KOPT-K1 (cell line): Measurements from ENCODE around the gene TYW1B.
"Not testable (repeated sequence)": the region's sequence is repeated elsewhere in the genome, so short reads cannot be mapped to it uniquely, and the experiment has no call there.

Experiments used
- H3K27ac ChIP-seq: fragments of 200-600 bp; sonication (generic); 2 replicates; pipeline ENCODE4 v1.5.1; 2016; ENCODE audit warnings: antibody characterized with exemption, mild to moderate bottlenecking, low read depth, low read length; ENCODE audit not compliant: poor library complexity, severe bottlenecking
- H3K36me3 ChIP-seq: fragments of 200-600 bp; sonication (generic); 2 replicates; pipeline ENCODE4 v1.5.1; 2017; ENCODE audit warnings: antibody characterized with exemption, mild to moderate bottlenecking, low read length, moderate library complexity; ENCODE audit not compliant: insufficient read depth
- H3K9me3 ChIP-seq: fragments of 200-600 bp; sonication (generic); 2 replicates; pipeline ENCODE4 v1.5.1; 2017; ENCODE audit warnings: antibody characterized with exemption, low read length, mild to moderate bottlenecking; ENCODE audit not compliant: insufficient read depth, poor library complexity, severe bottlenecking

The TYW1B gene

GRCh38 chr7:72705693-72706092 lies 122.3 kb downstream of the TYW1B start:
- not testable (repeated sequence) for H3K27ac ChIP-seq, H3K36me3 ChIP-seq, H3K9me3 ChIP-seq

- H3K27ac ChIP-seq = no peak overlapping the region
- H3K36me3 ChIP-seq = no peaks in the 10 kb centered on the region
Observed at GRCh38 chr7:72704894-72705293, 123.1 kb downstream of the TYW1B start.

GRCh38 chr7:72700548-72700947 lies 127.5 kb downstream of the TYW1B start:
- not testable (repeated sequence) for H3K9me3 ChIP-seq, H3K27ac ChIP-seq, H3K36me3 ChIP-seq

More at GRCh38 chr7:72704894-72705293, 123.1 kb downstream of the TYW1B start:
- H3K9me3 ChIP-seq = no peaks in the 10 kb centered on the region

GRCh38 chr7:72697066-72697465 lies 130.9 kb downstream of the TYW1B start:
- not testable (repeated sequence) for H3K36me3 ChIP-seq, H3K27ac ChIP-seq, H3K9me3 ChIP-seq

GRCh38 chr7:72696643-72697042 lies 131.4 kb downstream of the TYW1B start:
- not testable (repeated sequence) for H3K36me3 ChIP-seq, H3K9me3 ChIP-seq, H3K27ac ChIP-seq

GRCh38 chr7:72695482-72695881 lies 132.5 kb downstream of the TYW1B start:
- H3K9me3 ChIP-seq, H3K36me3 ChIP-seq, H3K27ac ChIP-seq: not testable (repeated sequence)

GRCh38 chr7:72691442-72691841 lies 136.6 kb downstream of the TYW1B start:
- H3K27ac ChIP-seq, H3K9me3 ChIP-seq: not testable (repeated sequence)

GRCh38 chr7:72690177-72690576 lies 137.8 kb downstream of the TYW1B start:
- not testable (repeated sequence) for H3K9me3 ChIP-seq, H3K27ac ChIP-seq, H3K36me3 ChIP-seq

More at GRCh38 chr7:72691442-72691841, 136.6 kb downstream of the TYW1B start:
- not testable (repeated sequence) for H3K36me3 ChIP-seq

GRCh38 chr7:72689344-72689743 lies 138.7 kb downstream of the TYW1B start:
- not testable (repeated sequence) for H3K27ac ChIP-seq, H3K36me3 ChIP-seq, H3K9me3 ChIP-seq

GRCh38 chr7:72681211-72681610 lies 146.8 kb downstream of the TYW1B start:
- not testable (repeated sequence) for H3K27ac ChIP-seq, H3K9me3 ChIP-seq, H3K36me3 ChIP-seq

- H3K27ac ChIP-seq, H3K36me3 ChIP-seq, H3K9me3 ChIP-seq: not testable (repeated sequence)
Observed at GRCh38 chr7:72676880-72677279, 151.1 kb downstream of the TYW1B start.

GRCh38 chr7:72676086-72676690 lies 151.8 kb downstream of the TYW1B start:
- H3K27ac ChIP-seq, H3K36me3 ChIP-seq, H3K9me3 ChIP-seq: not testable (repeated sequence)

GRCh38 chr7:72675686-72676085 lies 152.3 kb downstream of the TYW1B start:
- H3K27ac ChIP-seq, H3K9me3 ChIP-seq, H3K36me3 ChIP-seq: not testable (repeated sequence)

- Histone ChIP-seq H3K9me3 (no peaks in the 10 kb centered on the region), H3K36me3 (no peaks in the 10 kb centered on the region), H3K27ac (no peak overlapping the region)
Observed at GRCh38 chr7:72674394-72674793, 153.6 kb downstream of the TYW1B start.

GRCh38 chr7:72670850-72671249 lies 157.2 kb downstream of the TYW1B start:
- not testable (repeated sequence) for H3K9me3 ChIP-seq, H3K27ac ChIP-seq, H3K36me3 ChIP-seq

- H3K36me3 ChIP-seq, H3K27ac ChIP-seq, H3K9me3 ChIP-seq: not testable (repeated sequence)
Observed at GRCh38 chr7:72668435-72668834, 159.6 kb downstream of the TYW1B start.

- not testable (repeated sequence) for H3K9me3 ChIP-seq, H3K27ac ChIP-seq, H3K36me3 ChIP-seq
Observed at GRCh38 chr7:72667049-72667448, 161.0 kb downstream of the TYW1B start.
